GM19099 (cell line): ENCODE data around the gene APBB2.

ENCODE experiments used
- POLR2A ChIP-seq: IDR thresholded peaks from 3 replicates; pipeline ENCODE4 v1.6.1; 2011; ENCODE audit warnings: low read depth; ENCODE audit not compliant: insufficient read length; ENCODE audit errors: extremely low read depth

Gene APBB2

GRCh38 chr4:41028392-41029076 lies 185.8 kb downstream of the APBB2 start:
- no peak for TF ChIP-seq POLR2A

- TF ChIP-seq POLR2A: no peak
These were observed 187.4 kb downstream of the APBB2 start for GRCh38 chr4:41026971-41027370.

- no peak for TF ChIP-seq POLR2A
These were observed 188.5 kb downstream of the APBB2 start for GRCh38 chr4:41025824-41026223.

GRCh38 chr4:41024556-41025491 lies 189.5 kb downstream of the APBB2 start:
- TF ChIP-seq POLR2A: no peak

- TF ChIP-seq POLR2A: no peak
These were observed 192.2 kb downstream of the APBB2 start for GRCh38 chr4:41022116-41022515.

- no peak for TF ChIP-seq POLR2A
These were observed 199.2 kb downstream of the APBB2 start for GRCh38 chr4:41015016-41015675.

- TF ChIP-seq POLR2A: no peak
These were observed 200.2 kb downstream of the APBB2 start for GRCh38 chr4:41014158-41014557.

GRCh38 chr4:41013746-41014145 lies 200.6 kb downstream of the APBB2 start:
- no peak for TF ChIP-seq POLR2A

- TF ChIP-seq POLR2A: no peak
These were observed 201.4 kb downstream of the APBB2 start for GRCh38 chr4:41012911-41013310.

GRCh38 chr4:41012293-41012692 lies 202.0 kb downstream of the APBB2 start:
- no peak for TF ChIP-seq POLR2A

- no peak for TF ChIP-seq POLR2A
These were observed 204.9 kb downstream of the APBB2 start for GRCh38 chr4:41009411-41009810.

- no peak for TF ChIP-seq POLR2A
These were observed 208.2 kb downstream of the APBB2 start for GRCh38 chr4:41006141-41006540.

- TF ChIP-seq POLR2A: no peak
These were observed 212.0 kb downstream of the APBB2 start for GRCh38 chr4:41002309-41002708.

- no peak for TF ChIP-seq POLR2A
These were observed 214.0 kb downstream of the APBB2 start for GRCh38 chr4:41000356-41000755.

GRCh38 chr4:40998675-40999358 lies 215.5 kb downstream of the APBB2 start:
- no peak for TF ChIP-seq POLR2A
